WI38 (cell line): ENCODE results near the gene ICA1.

Source experiments
- H3K4me3 ChIP-seq: 2 replicates; pipeline ENCODE4 v1.5.1; 2011; ENCODE audit warnings: low read depth, mild to moderate bottlenecking, control low read depth, low read length
- TF ChIP-seq, protein P1 (sequence below): IDR thresholded peaks from 2 replicates; pipeline ENCODE4 v1.5.1; 2012; ENCODE audit warnings: low read depth, mild to moderate bottlenecking, control low read depth, low read length

The ICA1 gene

DNA sequence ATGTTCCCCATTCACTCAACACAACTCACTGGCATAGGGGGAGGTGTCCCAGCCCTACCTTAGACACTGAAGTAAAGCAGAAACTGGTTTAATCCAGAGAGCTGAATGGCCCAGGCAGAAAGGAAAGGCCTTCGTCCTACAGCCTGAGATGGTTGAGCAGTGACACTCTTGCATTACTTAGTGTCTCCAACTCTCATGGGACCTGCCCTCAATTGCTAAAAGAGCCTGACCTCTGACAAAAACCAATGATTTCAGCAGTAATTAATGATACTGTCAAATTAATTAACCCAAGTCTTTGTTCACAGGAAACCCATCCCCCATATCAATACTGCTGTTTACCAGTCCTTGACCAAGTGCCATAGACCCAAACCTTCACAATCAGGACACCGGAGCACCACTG is 48.6 kb downstream of the ICA1 start:
- TF ChIP-seq, protein P1, sequence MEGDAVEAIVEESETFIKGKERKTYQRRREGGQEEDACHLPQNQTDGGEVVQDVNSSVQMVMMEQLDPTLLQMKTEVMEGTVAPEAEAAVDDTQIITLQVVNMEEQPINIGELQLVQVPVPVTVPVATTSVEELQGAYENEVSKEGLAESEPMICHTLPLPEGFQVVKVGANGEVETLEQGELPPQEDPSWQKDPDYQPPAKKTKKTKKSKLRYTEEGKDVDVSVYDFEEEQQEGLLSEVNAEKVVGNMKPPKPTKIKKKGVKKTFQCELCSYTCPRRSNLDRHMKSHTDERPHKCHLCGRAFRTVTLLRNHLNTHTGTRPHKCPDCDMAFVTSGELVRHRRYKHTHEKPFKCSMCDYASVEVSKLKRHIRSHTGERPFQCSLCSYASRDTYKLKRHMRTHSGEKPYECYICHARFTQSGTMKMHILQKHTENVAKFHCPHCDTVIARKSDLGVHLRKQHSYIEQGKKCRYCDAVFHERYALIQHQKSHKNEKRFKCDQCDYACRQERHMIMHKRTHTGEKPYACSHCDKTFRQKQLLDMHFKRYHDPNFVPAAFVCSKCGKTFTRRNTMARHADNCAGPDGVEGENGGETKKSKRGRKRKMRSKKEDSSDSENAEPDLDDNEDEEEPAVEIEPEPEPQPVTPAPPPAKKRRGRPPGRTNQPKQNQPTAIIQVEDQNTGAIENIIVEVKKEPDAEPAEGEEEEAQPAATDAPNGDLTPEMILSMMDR: no peak
- H3K4me3 ChIP-seq: no peak overlapping the region

DNA sequence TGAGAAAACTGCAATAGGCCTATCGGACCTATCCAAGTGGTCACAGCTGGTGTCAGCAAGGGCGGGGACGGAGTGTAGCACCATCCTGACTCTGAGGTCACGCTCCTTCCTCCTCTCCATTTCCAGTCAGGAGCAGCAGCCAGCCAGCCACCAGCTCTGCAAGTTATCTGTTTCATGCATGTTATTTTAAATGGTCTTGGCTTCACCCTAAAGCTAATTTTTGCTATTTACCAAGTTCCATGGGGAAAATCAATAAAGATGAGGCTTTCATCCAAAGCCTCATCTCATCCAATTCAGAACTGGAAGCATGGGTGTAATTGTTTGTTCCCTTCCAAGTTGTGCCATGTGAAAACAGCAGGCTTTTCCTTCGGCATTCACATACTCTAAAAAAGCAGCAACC is 49.3 kb downstream of the ICA1 start:
- TF ChIP-seq, protein P1: no peak
- H3K4me3 ChIP-seq: no peak overlapping the region

DNA sequence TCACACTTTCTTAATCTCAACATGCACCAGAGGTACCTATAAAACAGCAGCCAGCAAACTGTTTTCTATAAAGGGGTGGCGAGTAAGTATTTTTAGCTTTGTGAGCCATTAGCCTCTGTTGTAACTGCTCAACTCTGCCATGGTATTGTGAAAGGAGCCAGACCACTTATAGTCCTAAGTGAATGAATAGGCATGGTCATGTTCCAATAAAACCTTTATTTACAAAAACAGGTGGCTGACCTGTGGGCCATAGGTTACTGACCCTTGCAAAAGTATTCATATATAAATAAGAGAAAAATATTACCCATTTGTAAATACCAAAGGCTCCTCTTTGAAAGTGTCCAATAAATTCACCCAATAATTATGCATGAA is 50.3 kb downstream of the ICA1 start:
- TF ChIP-seq, protein P1: no peak
- H3K4me3 ChIP-seq: no peak overlapping the region

DNA sequence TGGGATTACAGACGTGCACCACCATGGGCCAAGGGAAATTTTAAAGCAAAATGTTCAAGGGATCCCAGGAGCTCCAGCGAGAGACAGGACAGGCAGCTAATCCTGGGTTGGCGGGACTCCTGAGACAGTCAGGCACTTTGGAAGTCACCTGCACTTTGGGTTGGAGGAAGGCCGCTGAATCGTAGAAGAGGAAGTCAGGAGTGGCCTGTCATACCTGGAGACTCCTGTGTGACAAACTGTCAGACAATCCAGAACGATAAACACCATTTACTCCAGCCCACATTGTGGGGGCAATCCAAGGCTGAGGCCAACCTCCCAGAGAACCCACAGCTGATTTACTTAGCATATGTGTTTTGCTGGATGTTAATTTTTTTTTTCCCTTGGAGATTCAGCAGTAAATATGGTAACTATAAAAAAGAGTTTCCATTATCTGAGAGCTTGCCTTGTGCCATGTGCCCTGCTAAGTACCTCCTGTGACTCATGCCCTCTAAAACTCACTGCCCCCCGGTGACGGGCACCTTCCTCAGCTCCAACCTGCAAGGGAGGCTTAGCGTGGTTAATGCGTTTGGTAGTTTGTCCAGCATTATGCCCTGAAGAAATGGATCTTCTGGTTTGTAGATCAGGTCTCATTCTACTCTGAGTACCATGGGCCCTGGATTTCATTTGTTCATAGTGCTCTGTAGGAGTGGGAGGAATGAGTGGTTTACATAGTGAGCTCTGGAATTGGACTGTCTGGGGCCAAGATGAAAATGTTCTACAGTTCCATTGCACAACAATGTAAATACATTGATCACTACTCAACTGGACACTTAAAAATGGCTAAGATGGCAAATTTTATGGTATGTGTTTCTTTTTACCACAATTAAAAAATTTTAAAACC is 50.9 kb downstream of the ICA1 start:
- TF ChIP-seq, protein P1: no peak
- H3K4me3 ChIP-seq: no peak overlapping the region

DNA sequence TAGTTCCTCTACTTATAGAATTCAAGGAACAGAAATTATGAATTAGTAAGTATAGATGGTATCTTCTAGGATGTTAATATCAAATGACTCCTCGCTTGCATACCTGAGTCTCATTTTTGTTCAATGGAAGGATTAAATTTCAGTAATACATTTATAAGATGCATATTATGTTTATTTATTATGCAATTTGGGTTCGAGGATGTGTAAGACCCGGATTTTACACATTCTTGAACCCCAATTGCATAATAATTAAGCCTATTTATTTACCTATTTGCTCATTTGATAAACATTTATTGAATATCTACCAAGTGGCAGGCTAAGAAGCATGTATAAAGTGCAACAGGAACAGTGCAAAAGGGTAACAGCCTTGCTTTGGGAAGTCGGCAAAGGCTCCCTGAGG is 52.6 kb downstream of the ICA1 start:
- TF ChIP-seq, protein P1: no peak
- no peak overlapping the region for H3K4me3 ChIP-seq

DNA sequence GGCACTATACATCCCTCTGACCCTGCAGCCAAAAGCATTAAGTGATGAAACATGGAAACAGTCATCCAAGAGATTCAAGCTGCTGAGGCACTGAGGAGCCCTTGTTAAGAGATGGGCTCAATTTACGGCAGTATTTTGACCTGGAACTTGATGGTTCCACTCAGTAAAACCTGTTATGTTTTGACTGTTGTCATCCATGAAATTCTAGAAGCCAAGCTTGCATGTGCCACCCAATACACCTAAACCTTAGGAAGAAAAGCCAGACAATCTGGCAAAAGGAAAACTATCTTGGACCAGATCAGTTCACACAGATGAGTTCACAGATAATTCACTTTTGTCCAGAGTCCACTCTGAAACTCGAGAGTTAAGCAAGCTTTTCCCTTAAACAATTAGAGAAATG is 53.2 kb downstream of the ICA1 start:
- no peak overlapping the region for H3K4me3 ChIP-seq
- TF ChIP-seq, protein P1: no peak

DNA sequence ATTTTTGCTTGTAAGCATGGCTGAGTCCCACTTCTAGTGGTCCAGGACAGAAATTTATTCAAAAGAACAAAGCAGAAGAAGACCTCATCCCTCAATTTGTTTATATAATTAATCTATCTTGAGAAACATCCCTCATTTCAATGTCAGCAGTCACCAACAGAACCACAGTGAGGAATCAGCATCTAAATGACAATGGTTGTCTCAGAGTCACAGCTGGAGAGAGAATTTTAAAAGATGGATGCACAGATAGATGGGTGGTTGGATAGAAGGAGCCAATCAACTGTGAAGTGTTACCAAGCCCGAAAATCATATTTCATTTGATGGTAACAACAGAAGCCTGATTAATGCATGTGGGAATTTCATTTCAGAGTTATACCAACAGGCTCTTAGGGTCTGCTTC is 55.0 kb downstream of the ICA1 start:
- TF ChIP-seq, protein P1: no peak
- no peak overlapping the region for H3K4me3 ChIP-seq
